Measurements from ENCODE around the gene BMAL2. TPM values are rescaled to one million over a fixed set of nuclear protein-coding genes. Genes with fewer than 3 reads are reported as not detected.

BMAL2 gene
- total RNA-seq, 2 donors from 2014 or later = 2.0 to 2.5 TPM

GRCh38 chr12:27338473-27338872 is 5.8 kb downstream of the BMAL2 start:
- WGBS = 100% methylated on average over 1 of the region's 1 CpG
- Histone ChIP-seq H3K4me1 (replicated peaks) (no peaks in the 10 kb centered on the region), H3K27ac (no peak overlapping the region), H3K4me3 (no peak overlapping the region), H3K27me3 (replicated peaks; ENCODE audit: insufficient read depth) (no peaks in the 10 kb centered on the region), H3K9me3 (no peaks in the 10 kb centered on the region), H3K36me3 (no peaks in the 10 kb centered on the region)
- DNase-seq (ENCODE audit: low spot score) = no peak
- TF ChIP-seq POLR2AphosphoS5 (IDR thresholded peaks at IDR 0.05) = no peak
- TF ChIP-seq POLR2A (IDR thresholded peaks at IDR 0.05) = no peak
- no peak for TF ChIP-seq CTCF (IDR thresholded peaks at IDR 0.05)
- intact Hi-C loops (cut with DNase I) = no loop called here

- Histone ChIP-seq H3K27ac (no peak overlapping the region), H3K9me3 (no peaks in the 10 kb centered on the region), H3K36me3 (no peaks in the 10 kb centered on the region), H3K27me3 (replicated peaks; ENCODE audit: insufficient read depth) (no peaks in the 10 kb centered on the region), H3K4me1 (replicated peaks) (no peaks in the 10 kb centered on the region), H3K4me3 (no peak overlapping the region)
- DNase-seq (ENCODE audit: low spot score) = no peak
- 87% methylated on average over 3 of the region's 3 CpGs for WGBS
- TF ChIP-seq POLR2AphosphoS5 (IDR thresholded peaks at IDR 0.05) = no peak
- no peak for TF ChIP-seq POLR2A (IDR thresholded peaks at IDR 0.05)
- no peak for TF ChIP-seq CTCF (IDR thresholded peaks at IDR 0.05)
- intact Hi-C loops (cut with DNase I) = no loop called here
Measured at GRCh38 chr12:27340971-27341370, 8.3 kb downstream of the BMAL2 start.

- no peak for DNase-seq (ENCODE audit: low spot score)
- TF ChIP-seq POLR2A (IDR thresholded peaks at IDR 0.05) (no peak), POLR2AphosphoS5 (IDR thresholded peaks at IDR 0.05) (no peak), CTCF (IDR thresholded peaks at IDR 0.05) (no peak)
- 88% methylated on average over 2 of the region's 2 CpGs for WGBS
- Histone ChIP-seq H3K27me3 (replicated peaks; ENCODE audit: insufficient read depth) (no peaks in the 10 kb centered on the region), H3K27ac (no peak overlapping the region), H3K4me3 (no peak overlapping the region), H3K9me3 (no peaks in the 10 kb centered on the region), H3K4me1 (replicated peaks) (no peaks in the 10 kb centered on the region), H3K36me3 (no peaks in the 10 kb centered on the region)
- intact Hi-C loops (cut with DNase I) = no loop called here
Measured at GRCh38 chr12:27342536-27342935, 9.9 kb downstream of the BMAL2 start.

- intact Hi-C loops (cut with DNase I) = no loop called here
- no peak for TF ChIP-seq CTCF (IDR thresholded peaks at IDR 0.05)
- TF ChIP-seq POLR2A (IDR thresholded peaks at IDR 0.05) = no peak
- TF ChIP-seq POLR2AphosphoS5 (IDR thresholded peaks at IDR 0.05) = no peak
- Histone ChIP-seq H3K4me3 (no peak overlapping the region), H3K4me1 (replicated peaks) (no peaks in the 10 kb centered on the region), H3K27me3 (replicated peaks; ENCODE audit: insufficient read depth) (no peaks in the 10 kb centered on the region), H3K27ac (no peak overlapping the region), H3K36me3 (no peaks in the 10 kb centered on the region), H3K9me3 (no peaks in the 10 kb centered on the region)
- no peak for DNase-seq (ENCODE audit: low spot score)
- WGBS = 55% methylated on average over 5 of the region's 5 CpGs
Measured at GRCh38 chr12:27343255-27344000, 10.8 kb downstream of the BMAL2 start.

- WGBS = 80% methylated on average over 2 of the region's 2 CpGs
- TF ChIP-seq POLR2AphosphoS5 (IDR thresholded peaks at IDR 0.05) (no peak), CTCF (IDR thresholded peaks at IDR 0.05) (no peak), POLR2A (IDR thresholded peaks at IDR 0.05) (no peak)
- intact Hi-C loops (cut with DNase I) = no loop called here
Measured at GRCh38 chr12:27344246-27344645, 11.6 kb downstream of the BMAL2 start.

More at GRCh38 chr12:27344246-27344645, 11.6 kb downstream of the BMAL2 start:
- no peaks in the 10 kb centered on the region for H3K27me3 ChIP-seq (replicated peaks; ENCODE audit: insufficient read depth)
- DNase-seq (ENCODE audit: low spot score) = no peak
- H3K4me3 ChIP-seq = no peak overlapping the region
- no peaks in the 10 kb centered on the region for H3K36me3 ChIP-seq
- no peaks in the 10 kb centered on the region for H3K9me3 ChIP-seq
- no peak overlapping the region for H3K27ac ChIP-seq
- H3K4me1 ChIP-seq (replicated peaks) = no peaks in the 10 kb centered on the region
